NCI-H146 (cell line): ENCODE measurements around the gene CETP.

ENCODE experiments used
- DNase-seq: peaks from one replicate; lab custom pipeline; 2025; lab: John Stamatoyannopoulos, UW

Gene CETP

DNA sequence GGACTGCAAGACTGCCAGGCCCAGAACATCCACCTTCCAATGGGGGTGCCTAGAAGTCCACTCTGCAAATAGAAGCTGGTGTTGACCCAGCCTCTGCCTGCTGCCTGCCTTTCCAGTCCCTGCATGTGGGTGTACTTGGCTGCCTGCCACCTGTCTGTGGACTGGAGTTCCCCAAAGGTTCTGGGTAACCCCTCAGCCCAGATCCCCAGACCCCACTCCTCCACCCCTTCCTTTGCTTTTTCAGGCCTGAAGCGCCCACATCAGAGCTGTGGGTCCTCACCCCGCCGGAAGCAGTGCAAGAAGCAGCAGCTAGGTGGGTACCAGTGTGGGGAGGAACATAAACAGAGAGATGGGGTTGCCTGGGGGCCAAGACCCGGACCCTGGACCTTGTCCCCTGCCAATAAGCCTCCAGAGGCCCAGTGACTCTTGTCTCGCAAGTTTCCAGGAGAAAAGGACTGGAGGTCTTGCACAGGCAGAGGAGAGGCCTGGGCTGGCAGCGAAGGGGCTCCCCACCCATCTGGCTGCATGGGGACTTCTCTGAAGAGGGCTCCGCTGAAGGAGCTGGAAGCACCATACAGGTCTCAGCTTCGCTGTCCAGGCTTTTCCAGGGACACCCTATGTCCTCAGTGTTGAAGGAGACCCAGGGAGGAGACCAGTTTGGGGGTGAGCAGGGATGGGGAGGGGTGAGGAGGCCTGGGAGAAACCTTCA lies 61.9 kb downstream of the CETP start:
- DNase-seq = no peak

DNA sequence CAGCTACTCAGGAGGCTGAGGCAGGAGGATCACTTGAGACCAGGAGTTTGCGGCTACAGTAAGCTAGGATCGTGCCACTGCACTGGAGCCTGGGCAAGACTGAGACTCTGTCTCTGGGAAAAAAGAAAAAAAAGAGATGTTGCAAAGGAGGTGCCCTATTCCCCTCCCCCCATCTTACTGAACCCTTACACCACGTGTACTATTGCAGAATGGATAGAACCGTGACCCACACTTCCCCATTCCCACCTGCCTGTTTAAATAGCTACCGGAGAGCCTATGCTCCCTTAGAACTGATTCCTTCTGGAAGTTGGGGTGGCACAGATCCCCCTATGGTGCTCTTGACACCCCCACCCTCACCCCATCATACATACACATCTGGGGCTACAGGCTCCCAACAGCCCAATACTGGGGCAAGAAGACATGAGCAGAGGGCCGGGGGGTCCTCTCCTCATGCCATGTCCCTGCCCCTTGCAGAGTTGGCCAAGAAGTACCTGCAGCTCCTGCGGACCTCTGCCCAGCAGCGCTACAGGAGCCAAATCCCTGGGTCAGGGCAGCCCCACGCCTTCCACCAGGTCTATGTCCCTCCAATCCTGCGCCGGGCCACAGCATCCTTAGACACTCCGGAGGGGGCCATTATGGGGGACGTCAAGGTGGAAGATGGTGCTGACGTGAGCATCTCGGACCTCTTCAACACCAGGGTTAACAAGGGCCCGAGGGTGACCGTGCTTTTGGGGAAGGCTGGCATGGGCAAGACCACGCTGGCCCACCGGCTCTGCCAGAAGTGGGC lies 63.3 kb downstream of the CETP start:
- no peak for DNase-seq

DNA sequence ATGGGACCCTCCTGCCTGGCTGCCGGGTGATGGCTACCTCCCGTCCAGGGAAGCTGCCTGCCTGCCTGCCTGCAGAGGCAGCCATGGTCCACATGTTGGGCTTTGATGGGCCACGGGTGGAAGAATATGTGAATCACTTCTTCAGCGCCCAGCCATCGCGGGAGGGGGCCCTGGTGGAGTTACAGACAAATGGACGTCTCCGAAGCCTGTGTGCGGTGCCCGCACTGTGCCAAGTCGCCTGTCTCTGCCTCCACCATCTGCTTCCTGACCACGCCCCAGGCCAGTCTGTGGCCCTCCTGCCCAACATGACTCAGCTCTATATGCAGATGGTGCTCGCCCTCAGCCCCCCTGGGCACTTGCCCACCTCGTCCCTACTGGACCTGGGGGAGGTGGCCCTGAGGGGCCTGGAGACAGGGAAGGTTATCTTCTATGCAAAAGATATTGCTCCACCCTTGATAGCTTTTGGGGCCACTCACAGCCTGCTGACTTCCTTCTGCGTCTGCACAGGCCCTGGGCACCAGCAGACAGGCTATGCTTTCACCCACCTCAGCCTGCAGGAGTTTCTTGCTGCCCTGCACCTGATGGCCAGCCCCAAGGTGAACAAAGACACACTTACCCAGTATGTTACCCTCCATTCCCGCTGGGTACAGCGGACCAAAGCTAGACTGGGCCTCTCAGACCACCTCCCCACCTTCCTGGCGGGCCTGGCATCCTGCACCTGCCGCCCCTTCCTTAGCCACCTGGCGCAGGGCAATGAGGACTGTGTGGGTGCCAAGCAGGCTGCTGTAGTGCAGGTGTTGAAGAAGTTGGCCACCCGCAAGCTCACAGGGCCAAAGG lies 64.4 kb downstream of the CETP start:
- no peak for DNase-seq

DNA sequence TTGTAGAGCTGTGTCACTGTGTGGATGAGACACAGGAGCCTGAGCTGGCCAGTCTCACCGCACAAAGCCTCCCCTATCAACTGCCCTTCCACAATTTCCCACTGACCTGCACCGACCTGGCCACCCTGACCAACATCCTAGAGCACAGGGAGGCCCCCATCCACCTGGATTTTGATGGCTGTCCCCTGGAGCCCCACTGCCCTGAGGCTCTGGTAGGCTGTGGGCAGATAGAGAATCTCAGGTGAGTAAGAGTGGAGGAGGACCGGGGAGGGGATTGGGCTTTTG lies 65.0 kb downstream of the CETP start:
- no peak for DNase-seq

DNA sequence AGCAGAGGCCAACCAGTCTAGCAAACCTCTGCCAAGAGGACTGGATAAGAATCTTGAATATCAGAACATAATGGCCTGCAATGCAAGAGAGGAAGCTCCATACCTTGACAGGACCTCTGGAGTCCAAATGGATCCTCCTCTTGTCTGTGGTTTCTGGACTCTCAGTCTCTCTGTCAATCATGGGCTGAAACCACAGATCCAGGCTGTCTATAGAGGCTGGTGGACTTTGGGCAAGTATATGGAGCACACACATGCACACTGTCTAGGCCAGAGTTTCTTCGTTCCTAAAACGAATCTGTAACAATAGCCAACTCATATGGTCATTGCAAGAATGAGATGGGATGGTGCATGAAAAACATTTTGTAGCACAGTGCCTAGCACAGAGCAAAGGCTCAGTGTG lies 65.3 kb downstream of the CETP start:
- no peak for DNase-seq

DNA sequence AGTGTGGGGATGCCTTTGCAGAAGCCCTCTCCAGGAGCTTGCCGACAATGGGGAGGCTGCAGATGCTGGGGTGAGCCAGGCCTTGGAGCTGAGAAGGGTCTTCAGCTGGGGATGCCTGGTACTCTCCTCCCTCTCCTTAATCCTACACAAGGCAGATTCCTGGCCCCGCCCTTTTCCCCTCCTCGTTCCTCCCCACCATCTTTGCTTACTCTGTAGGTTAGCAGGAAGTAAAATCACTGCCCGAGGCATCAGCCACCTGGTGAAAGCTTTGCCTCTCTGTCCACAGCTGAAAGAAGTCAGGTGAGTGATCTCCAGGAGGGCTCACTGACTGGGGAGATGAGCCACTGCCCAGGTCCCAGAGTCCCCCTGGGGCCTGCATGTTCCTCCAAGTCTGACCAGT lies 66.3 kb downstream of the CETP start:
- DNase-seq = peak; percentile 65

DNA sequence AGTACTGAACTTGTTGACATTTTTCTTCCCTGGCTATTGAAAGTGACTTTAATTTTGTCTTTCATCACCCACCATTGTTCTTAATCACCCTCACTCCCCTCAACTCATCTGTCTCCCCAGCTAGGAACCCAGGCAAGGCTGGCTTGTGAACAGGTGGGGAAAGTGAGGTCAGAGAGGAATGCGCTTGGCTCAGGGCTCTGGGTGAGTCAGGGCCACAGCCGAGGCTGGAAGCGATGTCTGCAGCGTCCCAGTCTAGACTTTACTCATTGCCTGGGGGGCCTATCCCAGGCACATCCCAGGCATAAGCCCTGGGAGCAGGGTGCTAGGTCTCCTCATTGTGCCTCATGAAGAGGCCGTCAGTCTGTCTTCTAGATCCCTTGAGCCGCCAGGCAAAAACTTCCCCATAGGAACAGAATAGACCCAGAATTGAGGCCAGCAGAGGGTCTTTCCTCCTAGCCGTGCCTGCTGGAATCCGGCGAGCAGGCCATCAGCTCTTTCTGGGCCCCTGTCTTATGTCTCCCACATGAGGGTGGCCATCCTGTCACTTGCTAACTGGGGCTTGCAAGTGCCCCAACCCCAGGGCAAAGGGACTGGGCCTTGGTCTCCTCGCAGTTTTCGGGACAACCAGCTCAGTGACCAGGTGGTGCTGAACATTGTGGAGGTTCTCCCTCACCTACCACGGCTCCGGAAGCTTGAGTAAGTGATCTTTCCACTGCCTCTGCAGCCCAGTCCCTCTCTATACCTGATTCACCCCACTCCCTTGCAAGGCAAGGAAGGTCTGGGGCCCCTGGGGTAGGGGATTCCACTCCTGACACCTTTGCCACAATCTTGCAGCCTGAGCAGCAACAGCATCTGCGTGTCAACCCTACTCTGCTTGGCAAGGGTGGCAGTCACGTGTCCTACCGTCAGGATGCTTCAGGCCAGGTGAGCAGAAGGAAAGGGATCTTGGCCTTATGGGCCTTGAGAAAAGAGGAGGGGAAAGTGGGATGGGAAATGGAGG lies 67.7 kb downstream of the CETP start:
- no peak for DNase-seq

DNA sequence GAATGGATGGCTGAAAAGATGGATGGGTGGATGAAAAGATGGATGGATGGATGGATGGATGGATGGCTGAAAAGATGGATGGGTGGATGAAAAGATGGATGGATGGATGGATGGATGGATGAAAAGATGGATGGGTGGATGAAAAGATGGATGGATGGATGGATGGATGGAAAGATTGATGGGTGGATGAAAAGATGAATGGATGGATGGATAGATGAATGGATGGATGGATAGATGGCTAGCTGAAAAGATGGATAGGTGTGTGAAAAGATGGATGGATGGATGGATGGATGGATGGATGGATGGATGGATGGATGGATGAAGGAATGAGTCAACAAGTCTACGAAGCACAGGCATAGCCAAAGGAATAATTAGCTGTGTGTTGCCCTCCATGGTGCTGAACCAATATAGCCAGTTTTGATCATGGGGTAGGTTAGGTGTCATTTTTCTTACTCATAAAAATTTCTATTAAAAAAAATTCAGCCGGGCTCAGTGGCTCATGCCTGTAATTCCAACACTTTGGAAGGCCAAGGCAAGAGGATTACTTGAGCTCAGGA lies 68.7 kb downstream of the CETP start:
- no peak for DNase-seq

DNA sequence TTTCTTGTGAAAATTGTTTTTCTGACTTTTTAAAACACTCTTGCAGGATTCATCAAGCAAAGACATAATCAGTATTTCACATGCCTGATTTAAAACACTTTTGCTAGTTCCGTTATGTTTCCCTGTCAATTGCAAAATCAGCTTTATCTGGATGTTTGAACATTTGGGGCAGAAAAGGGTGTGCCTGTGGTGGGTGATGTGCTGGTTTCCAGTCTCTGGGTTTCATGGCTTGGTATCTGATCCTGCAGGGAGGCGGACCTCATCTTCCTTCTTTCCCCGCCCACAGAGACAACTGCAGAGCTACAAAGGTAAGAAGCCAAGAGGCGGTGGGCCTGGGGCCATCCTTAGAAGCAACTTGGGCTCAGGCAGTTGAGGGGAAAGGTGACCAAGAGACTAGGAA lies 69.4 kb downstream of the CETP start:
- no peak for DNase-seq

DNA sequence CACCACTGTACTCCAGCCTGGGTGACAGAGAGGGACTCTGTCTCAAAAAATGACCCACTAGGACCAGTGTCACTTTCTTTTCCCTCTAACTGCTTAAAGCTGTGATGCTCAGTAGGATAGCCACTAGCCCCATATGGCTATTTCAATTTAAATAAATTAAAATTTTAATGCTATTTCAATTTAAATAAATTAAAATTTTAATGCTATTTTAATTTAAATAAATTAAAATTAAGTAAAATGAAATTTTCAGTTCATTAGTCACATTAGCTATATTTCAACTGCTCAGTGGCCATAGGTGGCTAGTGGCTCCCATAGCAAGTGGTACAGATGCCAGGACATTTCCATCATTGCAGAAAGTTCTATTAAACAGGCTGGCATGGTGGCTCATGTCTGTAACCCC lies 70.6 kb downstream of the CETP start:
- no peak for DNase-seq

DNA sequence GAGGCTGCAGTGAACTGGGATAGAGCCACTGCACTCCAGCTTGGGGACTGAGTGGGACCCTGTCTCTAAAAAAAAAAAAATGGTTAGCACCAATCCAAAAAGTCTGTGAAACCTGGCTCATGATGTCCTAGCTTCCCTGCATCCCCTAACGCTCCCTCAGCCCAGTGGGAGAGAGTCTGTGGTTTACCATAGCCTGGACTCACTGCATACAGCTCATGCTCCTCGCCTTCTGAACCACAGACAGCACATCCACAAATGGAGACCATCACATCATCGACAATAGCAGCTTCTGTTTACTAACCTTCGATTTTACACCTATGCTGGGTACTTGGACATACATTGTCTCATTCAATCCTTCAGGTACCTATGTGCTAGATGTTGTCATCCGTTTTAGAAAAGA lies 71.2 kb downstream of the CETP start:
- no peak for DNase-seq
